GM20431 (cell line): ENCODE measurements around the gene SLC12A6.
"Not testable (repeated sequence)": the region's sequence is repeated elsewhere in the genome, so short reads cannot be mapped to it uniquely, and the experiment has no call there.

Experiments used
- in situ Hi-C: fragments of 300-500 bp; cut with MseI, MboI; formaldehyde crosslinking; loops from one replicate; pipeline ENCODE4 v1.15.0; 2020; ENCODE audit warnings: low sequenced_read_pairs; ENCODE audit not compliant: unreplicated experiment

The SLC12A6 gene

GRCh38 chr15:34359416-34359815 lies 21.8 kb upstream of the SLC12A6 start:
- in situ Hi-C loops, result loop anchor here (25.0 kb wide), 1 partner anchor 228 kb away; the partner anchor contains the start of gene GOLGA8B

GRCh38 chr15:34358948-34359347 lies 21.4 kb upstream of the SLC12A6 start:
- in situ Hi-C loops, result loop anchor here (25.0 kb wide), 1 partner anchor 228 kb away; the partner anchor contains the start of gene GOLGA8B

- in situ Hi-C loops, result loop anchor here (25.0 kb wide), 1 partner anchor 229 kb away; the partner anchor contains the start of gene GOLGA8B
Measured at GRCh38 chr15:34358367-34358766, 20.8 kb upstream of the SLC12A6 start.

GRCh38 chr15:34357653-34358052 lies 20.1 kb upstream of the SLC12A6 start:
- in situ Hi-C loops, result loop anchor here (25.0 kb wide), 1 partner anchor 230 kb away; the partner anchor contains the start of gene GOLGA8B

DNA sequence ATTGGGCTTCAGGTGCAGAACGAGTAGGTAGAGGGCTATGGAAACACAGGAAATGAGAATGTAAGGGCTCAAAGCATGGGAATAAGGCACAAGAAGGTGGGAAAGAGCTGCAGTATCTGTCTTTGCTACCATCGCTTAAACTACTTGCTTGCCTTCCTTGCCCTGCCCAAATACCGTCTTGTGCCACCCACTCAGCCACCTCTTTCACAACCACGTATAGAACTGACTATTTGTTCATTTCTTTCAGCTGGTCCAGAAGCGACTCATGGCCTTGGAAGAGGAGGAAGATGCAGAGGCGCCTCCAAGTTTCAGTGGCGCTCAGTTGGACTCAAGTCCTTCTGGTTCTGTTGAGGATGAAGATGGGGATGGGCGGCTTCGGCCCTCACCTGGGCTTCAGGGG lies 17.7 kb upstream of the SLC12A6 start:
- in situ Hi-C loops, result loop anchor here (25.0 kb wide), 1 partner anchor 232 kb away; the partner anchor contains the start of gene GOLGA8B

DNA sequence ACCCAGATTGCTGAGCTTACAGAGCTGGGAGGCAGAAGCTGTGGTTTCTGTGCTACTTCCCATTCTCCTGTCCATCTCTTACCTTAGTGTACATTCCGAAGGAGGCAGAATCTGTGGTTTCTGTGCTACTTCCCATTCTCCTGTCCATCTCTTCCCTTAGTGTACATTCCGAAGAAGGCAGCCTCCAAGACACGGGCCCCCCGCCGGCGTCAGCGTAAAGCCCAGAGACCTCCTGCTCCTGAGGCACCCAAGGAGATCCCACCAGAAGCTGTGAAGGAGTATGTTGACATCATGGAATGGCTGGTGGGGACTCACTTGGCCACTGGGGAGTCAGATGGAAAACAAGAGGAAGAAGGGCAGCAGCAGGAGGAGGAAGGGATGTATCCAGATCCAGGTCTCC lies 16.7 kb upstream of the SLC12A6 start:
- in situ Hi-C loops, result loop anchor here (25.0 kb wide), 1 partner anchor 233 kb away; the partner anchor contains the start of gene GOLGA8B

GRCh38 chr15:34353627-34354026 lies 16.0 kb upstream of the SLC12A6 start:
- in situ Hi-C loops, result loop anchor here (25.0 kb wide), 1 partner anchor 234 kb away; the partner anchor contains the start of gene GOLGA8B

DNA sequence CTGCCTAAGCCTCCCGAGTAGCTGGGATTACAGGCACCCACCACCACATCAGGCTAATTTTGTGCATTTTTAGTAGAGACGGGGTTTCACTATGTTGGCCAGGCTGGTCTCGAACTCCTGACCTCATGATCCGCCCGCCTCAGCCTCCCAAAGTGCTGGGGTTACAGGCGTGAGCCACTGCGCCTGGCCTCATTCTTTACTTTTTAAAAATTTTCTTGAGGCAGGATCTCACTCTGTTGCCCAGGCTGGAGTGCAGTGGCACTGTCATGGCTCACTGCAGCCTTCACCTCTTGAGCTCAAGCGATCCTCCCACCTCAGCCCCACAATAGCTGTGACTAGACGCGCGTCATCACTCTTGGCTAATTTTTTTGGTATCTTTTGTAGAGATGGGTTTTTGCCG lies 15.4 kb upstream of the SLC12A6 start:
- in situ Hi-C loops, result loop anchor here (25.0 kb wide), 1 partner anchor 234 kb away; the partner anchor contains the start of gene GOLGA8B

DNA sequence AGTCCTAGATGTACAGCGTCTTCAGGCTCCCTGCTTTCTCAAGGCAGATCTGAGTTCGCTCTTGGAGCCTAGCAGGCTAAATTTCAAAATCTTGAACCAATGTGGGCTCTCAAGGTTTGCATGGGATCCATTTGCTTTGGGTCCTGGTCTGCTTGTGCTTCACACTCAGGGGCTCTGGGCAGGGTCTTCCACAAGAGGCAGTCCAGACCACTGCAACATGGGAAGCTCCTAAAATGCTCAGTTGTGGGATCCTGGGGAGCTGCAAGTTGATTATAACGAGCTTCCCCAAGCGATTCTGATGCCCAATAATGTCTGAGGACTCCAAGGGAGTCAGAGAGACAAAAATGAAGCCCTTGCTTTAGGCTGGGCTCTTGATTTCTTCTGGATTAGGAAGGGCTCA lies 12.2 kb upstream of the SLC12A6 start:
- in situ Hi-C loops, result loop anchor here (25.0 kb wide), 1 partner anchor 238 kb away; the partner anchor contains the start of gene GOLGA8B

DNA sequence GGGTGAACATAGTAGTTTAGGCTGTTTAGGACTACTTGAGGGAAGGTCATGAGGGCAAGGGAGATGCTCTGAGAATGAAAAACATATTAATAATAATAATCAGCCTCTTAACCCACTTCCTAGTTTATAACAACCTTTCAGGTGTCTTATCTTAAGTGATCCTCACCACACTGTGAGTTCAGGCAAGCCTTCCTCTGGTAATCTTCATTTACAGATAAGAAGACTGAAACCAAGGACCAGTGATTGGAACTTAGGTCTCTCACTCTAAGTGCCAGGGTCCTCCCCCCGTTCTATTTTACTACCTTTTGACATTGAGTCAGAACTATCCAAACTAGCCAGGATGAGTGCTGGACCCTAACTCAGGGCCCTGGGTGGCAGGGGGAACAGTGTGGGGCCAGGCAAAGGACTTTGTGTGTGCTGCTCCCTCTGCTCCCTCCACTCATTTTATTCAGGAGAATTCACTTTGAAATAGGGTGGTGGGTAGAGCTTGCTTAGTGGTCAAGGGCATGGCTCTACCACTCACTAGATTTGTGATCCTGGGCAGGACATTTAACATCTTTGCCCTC lies 11.2 kb upstream of the SLC12A6 start:
- in situ Hi-C loops, result no loop called here

GRCh38 chr15:34347951-34348638 lies 10.5 kb upstream of the SLC12A6 start:
- in situ Hi-C loops, result no loop called here

DNA sequence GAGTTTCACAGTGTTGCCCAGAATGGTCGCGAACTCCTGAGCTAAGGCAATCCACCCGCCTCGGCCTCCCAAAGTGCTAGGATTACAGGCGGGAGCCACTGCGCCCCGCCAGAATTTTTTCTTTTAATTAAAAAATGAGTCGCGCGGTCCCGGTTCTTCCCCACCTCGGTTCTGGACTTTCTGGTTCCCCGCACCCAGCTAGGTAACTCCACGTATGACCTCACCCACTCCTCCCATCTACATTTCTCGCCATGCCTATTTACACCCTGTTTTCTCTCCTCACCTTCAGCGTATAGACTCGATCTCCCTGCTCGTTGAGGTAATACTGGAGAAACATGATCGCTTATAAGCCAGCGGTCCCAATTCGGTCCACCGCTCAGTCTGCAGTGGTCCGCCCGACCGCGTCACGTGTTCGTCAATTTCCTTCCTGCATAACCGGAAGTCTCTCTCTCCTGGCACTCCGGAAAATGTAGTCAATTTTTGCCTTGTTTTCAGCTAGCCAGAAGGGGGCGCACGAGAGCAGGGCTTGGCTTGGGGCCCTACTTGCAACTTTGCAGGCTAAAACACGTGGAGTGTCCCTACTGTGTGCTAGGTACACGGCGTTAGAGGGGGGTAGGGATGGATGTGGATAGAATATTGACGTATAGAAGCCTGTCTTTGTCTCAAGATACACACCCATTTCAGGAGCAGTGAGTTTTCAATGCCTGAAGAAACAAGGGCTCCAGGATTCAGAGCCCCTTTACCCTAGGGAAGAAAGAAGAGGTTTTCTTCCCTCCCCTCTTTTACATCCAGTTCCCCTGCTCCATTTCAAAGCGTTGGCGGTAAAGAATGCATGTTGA lies 5.4 kb upstream of the SLC12A6 start, which contains the start of the genes NOP10 and NUTM1:
Gene NOP10, minus strand, starts transcription at position 400 of the 839 bp plus-strand sequence. Its CDS starts 63 bp downstream, at position 337.
Gene NUTM1, plus strand, starts transcription at position 579 of the 839 bp plus-strand sequence. CDS start 382 bp downstream, outside the sequence.
- in situ Hi-C loops, result no loop called here

DNA sequence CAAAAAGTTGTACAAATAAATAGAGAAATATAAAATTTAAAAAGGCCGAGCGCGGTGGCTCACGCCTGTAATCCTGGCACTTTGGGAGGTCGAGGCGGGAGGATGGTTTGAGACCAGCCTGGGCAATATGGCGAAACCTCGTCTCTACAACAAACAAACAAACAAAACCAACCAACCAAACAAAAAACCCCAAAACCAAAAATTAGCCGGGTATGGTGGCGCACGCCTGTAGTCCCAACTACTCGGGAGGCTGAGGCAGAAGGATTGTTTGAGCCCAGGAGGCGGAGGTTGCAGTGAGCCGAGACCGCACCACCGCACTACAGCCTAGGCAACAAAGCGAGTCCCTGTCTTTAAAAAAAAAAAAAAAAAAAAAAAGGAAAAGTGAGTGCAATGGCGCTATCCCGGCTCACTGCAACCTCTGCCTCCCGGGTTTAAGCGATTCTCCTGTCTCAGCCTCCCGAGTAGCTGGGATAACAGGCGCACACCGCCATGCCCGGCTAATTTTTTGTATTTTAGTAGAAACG lies 4.7 kb upstream of the SLC12A6 start:
- in situ Hi-C loops, result not testable (repeated sequence)

DNA sequence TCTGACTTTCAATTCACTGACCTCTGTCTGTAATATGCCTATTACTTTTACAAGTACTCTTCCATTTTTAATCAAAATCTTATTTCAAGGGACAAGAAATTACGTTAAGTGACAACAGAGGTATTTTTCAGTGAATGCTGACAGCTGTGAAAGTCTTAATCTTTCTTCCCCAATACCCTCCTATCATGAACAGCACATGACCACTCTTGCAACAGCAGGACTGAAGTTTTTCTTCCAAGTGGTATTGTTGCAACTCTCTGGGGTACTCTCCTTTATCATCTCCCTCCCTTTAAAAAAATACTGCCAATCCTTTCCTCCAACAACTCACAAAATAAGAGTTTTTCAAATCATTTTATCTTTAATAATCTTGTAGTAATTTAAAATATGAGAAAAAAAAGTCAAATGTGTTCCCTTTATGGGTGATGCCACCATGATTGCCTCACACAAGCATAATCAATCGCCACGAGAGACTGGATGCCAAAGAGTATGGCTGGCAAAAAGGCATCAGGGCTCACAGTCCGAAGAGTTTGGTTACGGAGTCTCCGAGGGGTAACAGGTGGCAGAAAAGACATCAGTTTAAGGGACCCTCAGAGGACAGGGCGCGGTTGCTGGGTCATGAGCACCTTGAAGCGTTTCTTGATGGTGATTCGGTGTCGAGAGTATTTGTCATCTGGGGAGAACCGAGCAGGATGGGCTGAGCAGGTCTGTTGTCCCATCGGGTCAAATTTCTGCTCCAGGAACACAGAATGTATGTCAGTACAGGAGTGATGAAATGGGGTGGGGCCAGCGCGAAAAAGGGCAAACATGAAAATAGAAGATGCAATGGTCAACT lies 4.0 kb upstream of the SLC12A6 start:
- in situ Hi-C loops, result no loop called here

GRCh38 chr15:34339946-34340345 lies 2.4 kb upstream of the SLC12A6 start:
- in situ Hi-C loops, result no loop called here

DNA sequence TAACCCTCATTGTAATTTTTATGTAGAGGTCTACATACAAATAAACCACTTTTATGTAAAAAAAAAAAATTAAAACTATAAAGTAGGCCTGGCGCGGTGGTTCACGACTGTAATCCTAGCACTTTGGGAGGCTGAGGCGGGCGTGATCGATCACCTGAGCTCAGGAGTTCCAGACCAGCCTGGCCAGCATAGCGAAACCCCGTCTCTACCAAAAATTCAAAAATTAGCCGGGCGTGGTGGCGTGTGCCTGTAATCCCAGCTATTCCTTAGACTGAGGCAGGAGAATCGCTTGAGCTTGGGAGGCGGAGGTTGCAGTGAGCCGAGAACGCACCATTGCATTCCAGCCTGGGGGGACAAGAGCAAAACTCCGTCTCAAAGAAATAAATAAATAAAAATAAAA lies 766 bp upstream of the SLC12A6 start:
- in situ Hi-C loops, result no loop called here

DNA sequence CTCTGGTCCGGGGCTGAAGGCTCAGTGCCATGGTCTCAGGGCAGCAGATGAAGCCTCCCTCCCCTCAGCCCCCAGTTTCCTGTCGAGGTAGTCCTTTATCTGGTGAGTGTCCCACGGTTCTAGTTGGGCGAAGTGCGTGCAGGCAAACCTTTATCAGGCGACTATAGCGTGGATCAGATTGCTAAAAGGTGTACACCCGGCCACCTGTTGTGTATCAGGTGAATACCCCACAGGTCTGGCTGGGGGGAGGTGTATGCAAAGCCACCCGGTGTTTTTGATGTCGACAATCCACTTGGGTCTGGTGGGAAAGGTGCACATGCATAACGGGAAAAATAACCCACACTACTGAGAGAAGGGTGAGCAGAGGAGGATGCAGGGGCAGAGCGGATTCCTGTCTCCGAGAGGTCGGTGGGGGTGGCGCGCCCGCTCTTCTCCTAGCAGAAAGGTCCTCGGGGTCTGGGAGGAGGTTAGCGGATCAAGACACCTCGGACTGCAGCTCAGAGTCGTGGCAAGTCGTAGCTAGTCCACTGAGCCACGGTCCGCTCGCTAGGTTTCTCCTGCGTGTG lies 507 bp downstream of the SLC12A6 start:
- in situ Hi-C loops, result no loop called here

DNA sequence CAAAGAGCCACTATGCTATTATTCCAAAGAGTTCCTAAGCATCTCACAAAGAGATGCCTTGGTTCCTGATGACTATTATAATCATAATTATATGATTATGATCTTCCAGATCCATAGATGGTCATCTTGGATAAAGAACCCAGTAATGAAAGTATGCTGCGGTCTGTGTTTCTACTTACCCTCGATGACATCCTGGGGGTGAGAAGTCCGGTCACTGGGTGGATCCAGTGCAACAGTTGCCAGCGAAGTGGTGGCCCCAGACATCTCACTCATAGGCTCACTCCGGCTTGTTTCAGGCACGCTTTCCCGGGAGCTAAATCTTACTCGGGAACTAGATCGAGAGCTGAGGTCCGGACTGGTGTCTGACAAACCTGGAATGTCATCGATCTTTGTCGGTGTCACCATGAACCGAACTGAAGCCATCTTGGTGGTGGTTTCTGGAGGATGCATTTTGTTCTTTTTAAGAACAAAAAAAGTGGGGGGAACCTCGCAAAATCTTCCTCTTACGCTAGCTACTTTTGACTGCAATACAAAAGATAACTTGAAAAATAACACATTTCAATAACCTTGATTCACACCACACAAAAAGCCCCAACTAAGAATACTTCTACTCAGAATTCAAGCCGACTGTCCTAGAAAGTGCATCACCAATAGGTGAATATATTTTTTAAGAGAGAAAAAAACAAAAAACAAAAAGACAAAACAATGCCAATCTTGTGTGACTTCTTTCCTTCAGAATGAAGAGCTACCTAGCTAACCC lies 1.2 kb downstream of the SLC12A6 start:
- in situ Hi-C loops, result no loop called here
